ENCODE measurements around the gene DOCK2. TPM values are rescaled to one million over a fixed set of nuclear protein-coding genes. Genes with fewer than 3 reads are reported as not detected.

DOCK2 gene
- total and polyA plus RNA-seq, 2 donors, result 34.6 to 99.4 TPM

- no peaks in the 10 kb centered on the region for H3K4me1 ChIP-seq (ENCODE audit: control insufficient read depth in 2 of 2, insufficient read depth in 2 of 2, low read length in 2 of 2)
- DNase-seq (ENCODE audit: low read depth in 6 of 9, low spot score in 9 of 9), result no peak
- 96% methylated on average over 3 of the region's 3 CpGs for WGBS
- H3K27me3 ChIP-seq (ENCODE audit: control insufficient read depth in 2 of 2, insufficient read depth in 1 of 2, low read length in 1 of 2), result no peaks in the 10 kb centered on the region
- H3K36me3 ChIP-seq (ENCODE audit: control insufficient read depth in 2 of 2, insufficient read depth in 2 of 2, low read length in 1 of 2), result peaks cover 35 to 36% of the 10 kb centered on the region in 2 donors
- no peak overlapping the region for H3K27ac ChIP-seq (ENCODE audit: low read depth in 1 of 2, low read length in 1 of 2)
- peaks cover 0 to 12% of the 10 kb centered on the region in 2 donors for H3K9me3 ChIP-seq (ENCODE audit: control insufficient read depth in 2 of 2, insufficient read depth in 1 of 2, low read length in 1 of 2)
- H3K4me3 ChIP-seq (ENCODE audit: low read length in 2 of 2), result no peak overlapping the region
These were observed 211.2 kb downstream of the DOCK2 start for GRCh38 chr5:169848271-169848670.

- Histone ChIP-seq H3K27ac (ENCODE audit: low read depth in 1 of 2, low read length in 1 of 2) (no peak overlapping the region), H3K27me3 (ENCODE audit: control insufficient read depth in 2 of 2, insufficient read depth in 1 of 2, low read length in 1 of 2) (no peaks in the 10 kb centered on the region), H3K36me3 (ENCODE audit: control insufficient read depth in 2 of 2, insufficient read depth in 2 of 2, low read length in 1 of 2) (peaks cover 35 to 38% of the 10 kb centered on the region in 2 donors), H3K4me1 (ENCODE audit: control insufficient read depth in 2 of 2, insufficient read depth in 2 of 2, low read length in 2 of 2) (no peaks in the 10 kb centered on the region), H3K4me3 (ENCODE audit: low read length in 2 of 2) (no peak overlapping the region), H3K9me3 (ENCODE audit: control insufficient read depth in 2 of 2, insufficient read depth in 1 of 2, low read length in 1 of 2) (peaks cover 0 to 12% of the 10 kb centered on the region in 2 donors)
- WGBS, result over 99% methylated on average over 2 of the region's 2 CpGs
- DNase-seq (ENCODE audit: low read depth in 6 of 9, low spot score in 9 of 9), result no peak
These were observed 211.7 kb downstream of the DOCK2 start for GRCh38 chr5:169848792-169849191.

GRCh38 chr5:169850409-169850808 is 213.3 kb downstream of the DOCK2 start:
- no peak overlapping the region for H3K27ac ChIP-seq (ENCODE audit: low read depth in 1 of 2, low read length in 1 of 2)
- no peak overlapping the region for H3K4me3 ChIP-seq (ENCODE audit: low read length in 2 of 2)
- H3K36me3 ChIP-seq (ENCODE audit: control insufficient read depth in 2 of 2, insufficient read depth in 2 of 2, low read length in 1 of 2), result peaks cover 27 to 38% of the 10 kb centered on the region in 2 donors
- no peak for DNase-seq (ENCODE audit: low read depth in 6 of 9, low spot score in 9 of 9)
- H3K27me3 ChIP-seq (ENCODE audit: control insufficient read depth in 2 of 2, insufficient read depth in 1 of 2, low read length in 1 of 2), result no peaks in the 10 kb centered on the region
- WGBS, result 97% methylated on average over 2 of the region's 2 CpGs
- H3K9me3 ChIP-seq (ENCODE audit: control insufficient read depth in 2 of 2, insufficient read depth in 1 of 2, low read length in 1 of 2), result peaks cover 0 to 12% of the 10 kb centered on the region in 2 donors
- H3K4me1 ChIP-seq (ENCODE audit: control insufficient read depth in 2 of 2, insufficient read depth in 2 of 2, low read length in 2 of 2), result no peaks in the 10 kb centered on the region

- 95% methylated on average over 1 of the region's 1 CpG for WGBS
- no peak overlapping the region for H3K27ac ChIP-seq (ENCODE audit: low read depth in 1 of 2, low read length in 1 of 2)
- no peaks in the 10 kb centered on the region for H3K4me1 ChIP-seq (ENCODE audit: control insufficient read depth in 2 of 2, insufficient read depth in 2 of 2, low read length in 2 of 2)
- DNase-seq (ENCODE audit: low read depth in 6 of 9, low spot score in 9 of 9), result no peak
- no peaks in the 10 kb centered on the region for H3K27me3 ChIP-seq (ENCODE audit: control insufficient read depth in 2 of 2, insufficient read depth in 1 of 2, low read length in 1 of 2)
- peaks cover 0 to 12% of the 10 kb centered on the region in 2 donors for H3K9me3 ChIP-seq (ENCODE audit: control insufficient read depth in 2 of 2, insufficient read depth in 1 of 2, low read length in 1 of 2)
- peaks cover 27 to 41% of the 10 kb centered on the region in 2 donors for H3K36me3 ChIP-seq (ENCODE audit: control insufficient read depth in 2 of 2, insufficient read depth in 2 of 2, low read length in 1 of 2)
- no peak overlapping the region for H3K4me3 ChIP-seq (ENCODE audit: low read length in 2 of 2)
These were observed 214.3 kb downstream of the DOCK2 start for GRCh38 chr5:169851321-169851850.

DNA sequence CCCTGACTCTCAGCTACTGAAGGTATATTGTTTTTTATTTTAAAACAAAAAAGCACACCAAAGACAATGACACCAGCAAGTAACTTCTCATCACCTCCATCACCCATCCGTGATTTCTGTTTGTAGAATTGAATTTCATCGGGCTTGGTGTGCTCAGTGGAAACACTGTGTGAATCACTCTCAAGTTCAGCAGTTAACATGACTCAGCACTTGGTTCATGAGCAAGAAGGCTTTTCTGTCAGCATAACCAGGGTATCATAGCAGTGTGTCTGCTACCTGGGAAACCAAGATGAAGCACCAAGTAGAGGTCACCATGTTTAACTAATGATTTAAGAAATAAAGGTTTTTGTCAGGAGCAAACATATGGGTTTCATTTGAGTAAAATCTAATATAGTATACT is 219.5 kb downstream of the DOCK2 start:
- DNase-seq (ENCODE audit: low read depth in 6 of 9, low spot score in 9 of 9), result no peak
- Histone ChIP-seq H3K4me1 (ENCODE audit: control insufficient read depth in 2 of 2, insufficient read depth in 2 of 2, low read length in 2 of 2) (no peaks in the 10 kb centered on the region), H3K4me3 (ENCODE audit: low read length in 2 of 2) (no peak overlapping the region), H3K27ac (ENCODE audit: low read depth in 1 of 2, low read length in 1 of 2) (no peak overlapping the region), H3K27me3 (ENCODE audit: control insufficient read depth in 2 of 2, insufficient read depth in 1 of 2, low read length in 1 of 2) (no peaks in the 10 kb centered on the region), H3K9me3 (ENCODE audit: control insufficient read depth in 2 of 2, insufficient read depth in 1 of 2, low read length in 1 of 2) (no peaks in the 10 kb centered on the region), H3K36me3 (ENCODE audit: control insufficient read depth in 2 of 2, insufficient read depth in 2 of 2, low read length in 1 of 2) (peaks cover 11 to 21% of the 10 kb centered on the region in 2 donors)
- WGBS, result 95% methylated on average over 2 of the region's 2 CpGs

GRCh38 chr5:169860585-169860984 is 223.5 kb downstream of the DOCK2 start:
- no peaks in the 10 kb centered on the region for H3K27me3 ChIP-seq (ENCODE audit: control insufficient read depth in 2 of 2, insufficient read depth in 1 of 2, low read length in 1 of 2)
- 83% methylated on average over 3 of the region's 3 CpGs for WGBS
- no peak for DNase-seq (ENCODE audit: low read depth in 6 of 9, low spot score in 9 of 9)
- H3K27ac ChIP-seq (ENCODE audit: low read depth in 1 of 2, low read length in 1 of 2), result no peak overlapping the region
- peaks cover 4 to 8% of the 10 kb centered on the region in 2 donors for H3K36me3 ChIP-seq (ENCODE audit: control insufficient read depth in 2 of 2, insufficient read depth in 2 of 2, low read length in 1 of 2)
- no peak overlapping the region for H3K4me3 ChIP-seq (ENCODE audit: low read length in 2 of 2)
- no peaks in the 10 kb centered on the region for H3K9me3 ChIP-seq (ENCODE audit: control insufficient read depth in 2 of 2, insufficient read depth in 1 of 2, low read length in 1 of 2)
- no peaks in the 10 kb centered on the region for H3K4me1 ChIP-seq (ENCODE audit: control insufficient read depth in 2 of 2, insufficient read depth in 2 of 2, low read length in 2 of 2)

GRCh38 chr5:169861433-169861832 is 224.4 kb downstream of the DOCK2 start:
- Histone ChIP-seq H3K27me3 (ENCODE audit: control insufficient read depth in 2 of 2, insufficient read depth in 1 of 2, low read length in 1 of 2) (no peaks in the 10 kb centered on the region), H3K36me3 (ENCODE audit: control insufficient read depth in 2 of 2, insufficient read depth in 2 of 2, low read length in 1 of 2) (peaks cover 4 to 7% of the 10 kb centered on the region in 2 donors), H3K4me1 (ENCODE audit: control insufficient read depth in 2 of 2, insufficient read depth in 2 of 2, low read length in 2 of 2) (no peaks in the 10 kb centered on the region), H3K9me3 (ENCODE audit: control insufficient read depth in 2 of 2, insufficient read depth in 1 of 2, low read length in 1 of 2) (no peaks in the 10 kb centered on the region), H3K27ac (ENCODE audit: low read depth in 1 of 2, low read length in 1 of 2) (no peak overlapping the region), H3K4me3 (ENCODE audit: low read length in 2 of 2) (no peak overlapping the region)
- DNase-seq (ENCODE audit: low read depth in 6 of 9, low spot score in 9 of 9), result no peak
- WGBS, result 95% methylated on average over 2 of the region's 2 CpGs

DNA sequence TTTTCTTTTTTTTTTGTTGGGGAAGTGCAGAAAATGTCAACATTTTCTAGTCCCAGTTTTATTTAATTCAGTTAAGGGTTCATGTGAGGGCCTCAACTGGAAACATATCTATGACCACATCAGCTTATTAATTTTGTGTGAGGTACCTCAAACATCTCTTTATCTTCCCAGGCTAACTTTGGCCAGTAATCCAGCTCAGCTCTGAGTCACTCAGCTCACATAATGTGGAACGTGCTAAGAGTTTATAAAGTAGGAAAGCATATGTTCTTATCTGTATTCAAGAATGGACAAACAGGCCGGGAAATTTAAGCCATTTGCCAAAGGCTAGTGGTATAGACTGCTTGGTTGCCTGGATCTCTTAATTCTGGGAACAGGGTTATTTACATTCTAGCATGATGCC is 224.9 kb downstream of the DOCK2 start:
- WGBS, result 98% methylated on average over 2 of the region's 2 CpGs
- no peaks in the 10 kb centered on the region for H3K9me3 ChIP-seq (ENCODE audit: control insufficient read depth in 2 of 2, insufficient read depth in 1 of 2, low read length in 1 of 2)
- peaks cover 4 to 10% of the 10 kb centered on the region in 2 donors for H3K36me3 ChIP-seq (ENCODE audit: control insufficient read depth in 2 of 2, insufficient read depth in 2 of 2, low read length in 1 of 2)
- H3K4me1 ChIP-seq (ENCODE audit: control insufficient read depth in 2 of 2, insufficient read depth in 2 of 2, low read length in 2 of 2), result no peaks in the 10 kb centered on the region
- H3K27ac ChIP-seq (ENCODE audit: low read depth in 1 of 2, low read length in 1 of 2), result no peak overlapping the region
- no peaks in the 10 kb centered on the region for H3K27me3 ChIP-seq (ENCODE audit: control insufficient read depth in 2 of 2, insufficient read depth in 1 of 2, low read length in 1 of 2)
- no peak overlapping the region for H3K4me3 ChIP-seq (ENCODE audit: low read length in 2 of 2)
- no peak for DNase-seq (ENCODE audit: low read depth in 6 of 9, low spot score in 9 of 9)

DNA sequence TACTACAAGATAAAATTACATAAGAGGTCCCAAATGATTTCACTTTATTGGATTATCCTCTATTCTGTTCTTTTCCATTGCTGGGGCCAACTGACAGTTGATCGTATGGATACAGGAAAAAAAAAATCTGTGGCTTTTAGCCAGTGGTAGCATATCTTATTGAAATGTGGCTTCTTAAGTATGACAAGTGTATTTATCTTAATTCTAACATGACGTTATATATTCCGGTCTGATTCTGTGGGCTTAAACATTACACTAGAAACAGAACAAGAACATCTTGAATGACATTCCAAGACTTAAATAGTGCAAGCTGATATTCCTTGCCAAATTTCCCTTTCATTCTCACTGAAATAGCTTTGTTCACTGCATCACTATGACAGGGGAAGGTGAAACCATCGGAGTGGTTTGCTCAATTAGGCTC is 225.3 kb downstream of the DOCK2 start:
- Histone ChIP-seq H3K27me3 (ENCODE audit: control insufficient read depth in 2 of 2, insufficient read depth in 1 of 2, low read length in 1 of 2) (no peaks in the 10 kb centered on the region), H3K9me3 (ENCODE audit: control insufficient read depth in 2 of 2, insufficient read depth in 1 of 2, low read length in 1 of 2) (no peaks in the 10 kb centered on the region), H3K4me3 (ENCODE audit: low read length in 2 of 2) (no peak overlapping the region), H3K4me1 (ENCODE audit: control insufficient read depth in 2 of 2, insufficient read depth in 2 of 2, low read length in 2 of 2) (no peaks in the 10 kb centered on the region), H3K36me3 (ENCODE audit: control insufficient read depth in 2 of 2, insufficient read depth in 2 of 2, low read length in 1 of 2) (peaks cover 4 to 10% of the 10 kb centered on the region in 2 donors), H3K27ac (ENCODE audit: low read depth in 1 of 2, low read length in 1 of 2) (no peak overlapping the region)
- no peak for DNase-seq (ENCODE audit: low read depth in 6 of 9, low spot score in 9 of 9)
- WGBS, result 94% methylated on average over 4 of the region's 4 CpGs

Measured in thymus (tissue), 11 donors.